PC-3 (cell line): ENCODE measurements around the gene DBET. TPM values are rescaled to one million over a fixed set of nuclear protein-coding genes. Genes with fewer than 3 reads are reported as not detected.
"Not testable (repeated sequence)": the region's sequence is repeated elsewhere in the genome, so short reads cannot be mapped to it uniquely, and the experiment has no call there.

Experiments
- ATAC-seq: fragments of 200-7000 bp; cut with Tn5 transposase; 2 replicates; pipeline ENCODE4 v1.9.1; 2020; ENCODE audit warnings: mild to moderate bottlenecking, moderate library complexity
- BruUV-seq: library from RNA; stranded (reverse); fragments of 400-500 nt; replicated peaks from 2 replicates; lab custom pipeline; 2021; lab: Mats Ljungman, UMichigan
- CTCF ChIA-PET: fragments of 300-600 bp; sonication (Branson Sonifier 250); formaldehyde crosslinking; loops from one replicate; lab custom pipeline; 2022; ENCODE audit warnings: antibody characterized with exemption; lab: Charles Lee
- POLR2A ChIA-PET: fragments of 300-600 bp; sonication (Branson Sonifier 250); formaldehyde crosslinking; loops from one replicate; lab custom pipeline; 2022; ENCODE audit warnings: antibody characterized with exemption; ENCODE audit not compliant: unreplicated experiment; lab: Charles Lee
- DNase-seq: peaks from one replicate; pipeline ENCODE4 v3.0.0-alpha.2; 2015
- H2AFZ ChIP-seq: fragments of 300-600 bp; sonication (generic); 2 replicates; pipeline ENCODE4 v1.6.0; 2016; ENCODE audit warnings: antibody characterized with exemption, low read length
- H3F3A ChIP-seq: fragments of 300-600 bp; sonication (generic); one replicate; pipeline ENCODE4 v1.6.0; 2017; ENCODE audit warnings: antibody characterized with exemption, low read length, control low read depth, mild to moderate bottlenecking; ENCODE audit not compliant: unreplicated experiment
- H3K27ac ChIP-seq: fragments of 300-600 bp; sonication (generic); 2 replicates; pipeline ENCODE4 v1.5.1; 2016; ENCODE audit warnings: mild to moderate bottlenecking, low read length
- H3K27me3 ChIP-seq: fragments of 300-600 bp; sonication (generic); 2 replicates; pipeline ENCODE4 v1.6.1; 2016; ENCODE audit warnings: low read length, mixed read lengths
- H3K36me3 ChIP-seq: fragments of 300-600 bp; sonication (generic); 2 replicates; pipeline ENCODE4 v1.6.1; 2016; ENCODE audit warnings: low read depth, mixed run types, low read length, mixed read lengths
- H3K4me1 ChIP-seq: fragments of 300-600 bp; sonication (generic); 2 replicates; pipeline ENCODE4 v1.5.1; 2016; ENCODE audit warnings: low read length; ENCODE audit not compliant: insufficient read depth
- H3K4me2 ChIP-seq: fragments of 300-600 bp; sonication (generic); 2 replicates; pipeline ENCODE4 v1.6.0; 2016; ENCODE audit warnings: low read length
- H3K4me3 ChIP-seq: fragments of 300-600 bp; sonication (generic); 2 replicates; pipeline ENCODE4 v1.5.1; 2016; ENCODE audit warnings: mild to moderate bottlenecking, low read length, mixed read lengths
- H3K79me2 ChIP-seq: fragments of 300-600 bp; sonication (generic); 2 replicates; pipeline ENCODE4 v1.6.1; 2017; ENCODE audit warnings: low read length, mixed read lengths
- H3K9ac ChIP-seq: fragments of 300-600 bp; sonication (generic); 2 replicates; pipeline ENCODE4 v1.6.0; 2016; ENCODE audit warnings: mild to moderate bottlenecking, low read length
- H3K9me2 ChIP-seq: fragments of 300-600 bp; sonication (generic); replicated peaks from 2 replicates; pipeline ENCODE4 v1.6.1; 2016; ENCODE audit warnings: mixed run types, low read length, mixed read lengths
- H3K9me3 ChIP-seq: fragments of 300-600 bp; sonication (generic); 2 replicates; pipeline ENCODE4 v1.6.1; 2016; ENCODE audit warnings: low read length, mixed read lengths
- H4K20me1 ChIP-seq: fragments of 300-600 bp; sonication (generic); 2 replicates; pipeline ENCODE4 v1.6.1; 2016; ENCODE audit warnings: low read length, mixed read lengths
- intact Hi-C: fragments of 100-400 bp; cut with micrococcal nuclease; formaldehyde crosslinking; loops from 2 replicates; pipeline ENCODE4 v1.9.0; 2023
- total RNA-seq: library from RNA; depleted of rRNA; stranded (reverse); fragments of >200 nt; gene quantifications from 2 replicates; pipeline ENCODE4 v1.2.3, GENCODE V29; 2014

Gene DBET
- total RNA-seq, 1 experiment from 2014 or later, result not detected

DNA sequence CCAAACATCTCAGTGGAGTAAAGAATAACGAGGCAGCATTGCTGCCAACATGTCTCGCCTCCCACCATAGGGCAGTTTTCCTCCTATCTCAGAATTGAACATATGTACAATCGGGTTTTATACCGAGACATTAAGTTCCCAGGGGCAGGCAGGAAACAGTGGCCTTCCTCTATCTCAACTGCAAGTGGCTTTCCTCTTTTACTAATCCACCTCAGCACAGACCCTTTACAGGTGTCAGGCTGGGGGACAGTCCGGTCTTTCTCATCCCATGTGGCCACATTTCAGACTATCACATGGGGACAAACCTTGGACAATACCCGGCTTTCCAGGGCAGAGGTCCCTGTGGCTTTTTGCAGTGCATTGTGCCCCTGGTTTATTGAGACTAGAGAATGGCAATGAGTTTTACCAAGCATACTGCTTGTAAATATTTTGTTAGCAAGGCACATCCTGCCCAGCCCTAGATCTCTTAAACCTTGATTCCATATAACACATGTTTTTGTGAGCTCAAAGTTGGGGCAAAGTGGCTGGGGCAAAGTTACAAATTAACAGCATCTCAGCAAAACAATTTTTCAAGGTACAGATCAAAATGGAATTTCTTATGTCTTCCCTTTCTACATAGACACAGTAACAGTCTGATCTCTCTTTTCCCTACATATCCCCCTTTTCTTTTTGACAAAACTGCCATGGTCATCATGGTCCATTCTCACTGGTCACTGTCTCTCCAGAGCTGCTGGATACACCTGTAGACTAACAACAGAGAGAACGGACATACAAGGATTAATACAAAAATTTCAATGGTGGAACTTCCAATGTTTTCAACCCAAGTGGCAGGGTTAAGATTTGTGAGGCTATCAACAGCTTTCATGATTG, 42.5 kb downstream of the DBET start:
- peak; percentile 1 for DNase-seq
- CTCF ChIA-PET, H3K9ac ChIP-seq, H3K4me3 ChIP-seq, H3K9me2 ChIP-seq, ATAC-seq, H3K4me1 ChIP-seq, POLR2A ChIA-PET, H3K27ac ChIP-seq, H3F3A ChIP-seq, H3K4me2 ChIP-seq, H3K27me3 ChIP-seq, intact Hi-C loops, H3K36me3 ChIP-seq, BruUV-seq, H3K79me2 ChIP-seq, H2AFZ ChIP-seq, H4K20me1 ChIP-seq: not testable (repeated sequence)
- H3K9me3 ChIP-seq, result peaks cover 48% of the 10 kb centered on the region

DNA sequence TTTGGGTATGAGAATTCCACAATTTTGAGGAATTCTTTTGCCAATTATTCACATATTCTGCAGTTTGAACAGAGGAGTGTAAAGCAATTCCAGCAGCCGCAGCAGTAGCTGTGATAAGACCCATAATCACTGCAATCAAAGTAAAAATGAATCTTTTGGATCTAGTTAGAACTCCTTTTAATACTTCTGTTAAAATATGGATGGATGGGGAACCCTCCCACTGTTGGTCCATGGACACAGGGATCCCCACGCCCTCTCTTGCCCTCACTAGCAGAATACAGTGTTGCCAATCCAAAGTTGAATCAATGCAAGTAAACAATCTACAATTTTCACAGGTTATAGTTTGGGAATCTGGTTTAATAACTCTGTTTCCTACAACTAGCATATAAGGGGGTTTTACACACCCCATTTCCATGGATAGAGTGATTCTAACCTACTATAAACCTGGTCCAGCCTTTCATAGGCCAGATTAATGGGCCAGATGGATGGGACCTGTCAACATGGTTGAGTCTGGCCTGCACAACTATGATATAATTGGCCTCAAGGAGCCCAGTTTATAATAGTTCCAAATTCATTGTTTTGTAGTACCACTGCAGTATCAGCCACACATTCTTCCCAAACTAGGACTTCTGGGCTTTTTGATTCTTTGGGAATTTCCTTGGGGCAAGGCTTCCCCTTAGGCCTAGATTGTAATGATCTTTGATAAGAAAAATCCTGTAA, 43.6 kb downstream of the DBET start:
- H2AFZ ChIP-seq, H3K79me2 ChIP-seq, CTCF ChIA-PET, H3K4me1 ChIP-seq, H4K20me1 ChIP-seq, intact Hi-C loops, H3K4me2 ChIP-seq, DNase-seq, H3K9ac ChIP-seq, H3F3A ChIP-seq, H3K4me3 ChIP-seq, H3K27me3 ChIP-seq, H3K36me3 ChIP-seq, ATAC-seq, H3K9me2 ChIP-seq, BruUV-seq, H3K27ac ChIP-seq, POLR2A ChIA-PET: not testable (repeated sequence)
- H3K9me3 ChIP-seq, result peaks cover 53% of the 10 kb centered on the region

DNA sequence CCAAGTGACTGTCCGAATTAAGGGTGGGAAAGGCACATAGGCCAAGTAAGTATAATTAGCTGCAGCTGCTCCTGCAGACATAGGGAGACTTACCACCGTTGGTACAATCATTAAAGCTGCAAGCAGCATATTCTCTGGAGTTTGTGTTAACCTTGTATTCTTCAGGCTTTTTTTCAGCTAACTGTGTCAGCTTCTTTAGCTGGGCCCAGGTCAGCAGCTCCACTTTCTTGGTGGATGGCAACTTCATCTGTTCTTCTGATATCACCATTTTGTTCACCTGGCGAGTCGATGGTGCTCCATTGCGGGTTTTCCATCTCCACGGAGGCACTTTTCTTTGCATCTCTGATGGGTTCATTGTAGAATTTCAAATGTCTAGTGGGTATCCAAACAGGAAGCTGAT, 44.5 kb downstream of the DBET start:
- H3K79me2 ChIP-seq, POLR2A ChIA-PET, H3F3A ChIP-seq, H3K9me2 ChIP-seq, H3K4me2 ChIP-seq, ATAC-seq, DNase-seq, intact Hi-C loops, H3K4me1 ChIP-seq, H3K27me3 ChIP-seq, BruUV-seq, H3K36me3 ChIP-seq, CTCF ChIA-PET, H4K20me1 ChIP-seq, H3K9ac ChIP-seq, H3K27ac ChIP-seq, H3K4me3 ChIP-seq, H2AFZ ChIP-seq: not testable (repeated sequence)
- H3K9me3 ChIP-seq, result peaks cover 53% of the 10 kb centered on the region

DNA sequence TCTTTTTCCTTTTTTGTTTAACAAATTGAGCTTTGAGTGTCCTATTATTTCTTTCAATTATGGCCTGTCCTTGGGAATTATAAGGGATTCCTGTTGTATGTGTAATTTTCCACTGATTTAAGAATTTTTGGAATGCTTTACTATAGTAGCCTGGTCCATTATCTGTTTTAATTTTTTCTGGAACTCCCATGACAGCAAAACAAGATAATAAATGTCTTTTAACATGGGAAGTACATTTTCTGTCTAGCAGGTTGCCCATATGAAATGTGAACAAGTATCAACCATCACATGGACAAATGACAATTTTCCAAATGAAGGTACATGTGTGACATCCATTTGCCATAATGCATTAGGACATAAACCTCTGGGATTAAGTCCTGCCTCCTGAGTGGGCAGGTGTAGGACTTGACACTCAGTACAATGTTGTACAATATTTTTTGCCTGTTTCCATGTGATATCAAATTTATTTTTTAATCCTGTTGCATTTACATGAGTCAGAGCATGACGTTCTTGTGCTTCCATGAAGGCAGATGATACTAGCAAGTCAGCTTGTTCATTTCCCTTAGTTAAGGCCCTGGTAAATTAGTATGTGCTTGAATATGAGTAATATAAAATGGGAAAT, 45.2 kb downstream of the DBET start:
- CTCF ChIA-PET, H3K4me2 ChIP-seq, ATAC-seq, DNase-seq, H4K20me1 ChIP-seq, intact Hi-C loops, H3K9me2 ChIP-seq, H3K4me1 ChIP-seq, POLR2A ChIA-PET, H3K36me3 ChIP-seq, H3K4me3 ChIP-seq, H2AFZ ChIP-seq, H3K79me2 ChIP-seq, H3K9ac ChIP-seq, H3K27ac ChIP-seq, H3F3A ChIP-seq, H3K27me3 ChIP-seq, BruUV-seq: not testable (repeated sequence)
- peaks cover 53% of the 10 kb centered on the region for H3K9me3 ChIP-seq

DNA sequence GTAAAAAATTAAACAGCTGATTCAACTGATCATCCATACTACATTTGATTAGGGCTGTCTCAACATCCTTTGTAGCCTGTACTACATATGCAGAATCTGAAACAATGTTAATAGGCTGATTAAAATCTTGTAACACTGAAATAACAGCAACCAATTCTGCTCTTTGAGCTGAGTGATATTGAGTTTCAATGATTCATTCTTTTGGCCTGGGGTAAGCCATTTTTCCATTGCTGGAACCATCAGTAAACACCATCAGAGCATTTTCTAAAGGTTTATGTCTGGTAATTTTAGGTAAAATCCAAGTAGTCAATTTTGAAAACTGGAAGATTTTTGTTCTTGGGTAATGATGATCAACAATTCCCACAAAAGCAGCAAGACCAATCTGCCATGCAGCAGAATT, 45.7 kb downstream of the DBET start:
- H3K79me2 ChIP-seq, CTCF ChIA-PET, H3K27ac ChIP-seq, intact Hi-C loops, H3K4me1 ChIP-seq, ATAC-seq, H3K4me2 ChIP-seq, H3K27me3 ChIP-seq, H3K36me3 ChIP-seq, H3K9ac ChIP-seq, POLR2A ChIA-PET, H3K9me2 ChIP-seq, H3K4me3 ChIP-seq, H2AFZ ChIP-seq, H4K20me1 ChIP-seq, H3F3A ChIP-seq, BruUV-seq: not testable (repeated sequence)
- DNase-seq, result peak; percentile 1
- peaks cover 53% of the 10 kb centered on the region for H3K9me3 ChIP-seq

DNA sequence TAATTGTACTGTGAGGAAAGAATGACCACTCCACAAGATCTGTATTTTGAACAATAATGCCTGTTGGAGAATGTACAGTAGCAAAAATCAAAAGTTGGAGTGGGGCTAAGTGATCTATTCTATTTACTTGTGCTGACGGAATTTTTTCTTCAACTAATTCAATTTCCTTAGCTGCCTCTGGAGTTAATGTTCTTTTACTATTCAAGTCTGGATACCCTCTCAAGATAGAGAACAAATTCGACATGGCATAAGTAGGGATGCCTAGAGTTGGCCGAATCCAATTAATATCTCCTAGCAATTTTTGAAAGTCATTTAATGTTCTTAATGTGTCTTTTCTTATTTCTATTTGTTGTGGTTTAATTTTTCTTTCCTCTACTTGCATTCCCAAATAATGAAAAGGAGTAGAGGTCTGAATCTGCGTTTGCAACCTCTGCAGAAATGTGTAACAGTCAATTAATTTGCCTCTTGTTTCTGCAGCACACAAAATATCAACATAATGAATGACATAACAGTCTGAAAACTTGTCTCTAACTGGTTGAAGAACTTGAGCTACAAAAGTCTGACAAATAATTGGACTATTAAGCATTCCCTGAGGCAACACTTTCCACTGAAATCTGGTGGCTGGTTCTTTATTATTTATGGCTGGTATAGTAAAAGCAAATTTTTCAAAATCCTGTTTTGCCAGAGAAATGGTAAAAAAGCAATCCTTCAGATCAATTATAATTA, 46.4 kb downstream of the DBET start:
- H3K27me3 ChIP-seq, POLR2A ChIA-PET, H3K9me2 ChIP-seq, H3K36me3 ChIP-seq, H3K27ac ChIP-seq, intact Hi-C loops, ATAC-seq, H3K4me2 ChIP-seq, H3F3A ChIP-seq, H2AFZ ChIP-seq, H4K20me1 ChIP-seq, H3K9ac ChIP-seq, BruUV-seq, H3K4me1 ChIP-seq, H3K79me2 ChIP-seq, CTCF ChIA-PET, H3K4me3 ChIP-seq: not testable (repeated sequence)
- H3K9me3 ChIP-seq, result peaks cover 53% of the 10 kb centered on the region
- DNase-seq, result peak; percentile 1
